GM21576 (cell line): Measurements from ENCODE around the gene DCTN4.

Experiments
- ATAC-seq: cut with Tn5 transposase; IDR thresholded peaks from one replicate; pipeline ENCODE4 v1.9.1; 2021; ENCODE audit warnings: mild to moderate bottlenecking, moderate library complexity; ENCODE audit not compliant: unreplicated experiment

The DCTN4 gene

GRCh38 chr5:150672237-150672883, 86.5 kb downstream of the DCTN4 start:
- ATAC-seq, result no peak

DNA sequence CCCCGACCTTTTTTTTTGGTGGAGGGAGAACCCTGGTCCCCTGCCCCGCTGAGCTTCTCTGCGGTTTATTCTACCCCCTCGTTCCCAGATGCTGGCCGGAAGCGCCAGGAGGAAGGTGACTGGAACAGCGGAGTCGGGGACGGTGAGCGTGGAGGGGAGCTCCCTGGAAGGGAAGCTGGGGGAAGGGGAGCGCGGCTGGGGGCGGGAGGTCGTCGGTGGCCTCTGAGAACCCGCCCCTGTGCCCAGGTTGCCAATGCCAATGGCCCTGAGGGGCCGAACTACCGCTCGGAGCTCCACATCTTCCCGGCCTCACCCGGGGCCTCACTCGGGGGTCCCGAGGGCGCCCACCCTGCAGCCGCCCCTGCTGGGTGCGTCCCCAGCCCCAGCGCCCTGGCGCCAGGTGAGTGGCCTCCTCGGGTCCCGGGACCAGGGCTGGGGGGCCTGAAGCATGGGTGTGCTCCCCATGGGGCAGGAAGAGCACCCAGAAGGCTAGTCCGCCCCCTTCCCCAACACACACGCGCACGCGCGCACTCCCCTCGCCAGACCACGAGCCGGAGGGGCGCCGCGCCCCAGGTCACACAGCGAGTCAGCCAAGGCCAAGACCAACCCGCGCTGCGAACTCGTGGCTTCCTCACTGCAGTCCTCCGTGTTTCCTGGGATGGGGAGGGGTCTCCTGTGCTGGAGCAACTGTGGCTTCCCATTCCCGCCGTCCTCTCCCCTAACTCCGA, 87.1 kb downstream of the DCTN4 start:
- ATAC-seq, result no peak

DNA sequence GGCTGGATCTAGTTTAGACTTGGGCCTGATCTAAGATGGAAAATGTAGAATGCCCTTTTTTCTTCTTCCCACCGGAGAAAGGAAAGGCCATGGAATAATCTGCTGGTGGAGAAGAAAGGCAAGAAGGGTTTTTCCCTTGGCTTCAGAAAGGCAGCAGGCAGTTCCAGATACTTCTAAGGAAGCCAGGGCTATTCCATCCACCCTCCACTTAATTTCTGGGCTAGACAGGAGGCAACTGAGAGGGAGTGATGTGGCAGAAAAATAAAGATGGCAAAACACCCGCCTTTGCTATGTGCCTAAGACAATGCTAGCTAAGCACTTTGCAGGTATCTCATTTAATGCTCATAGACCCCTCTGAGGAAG, 87.9 kb downstream of the DCTN4 start:
- ATAC-seq, result no peak

DNA sequence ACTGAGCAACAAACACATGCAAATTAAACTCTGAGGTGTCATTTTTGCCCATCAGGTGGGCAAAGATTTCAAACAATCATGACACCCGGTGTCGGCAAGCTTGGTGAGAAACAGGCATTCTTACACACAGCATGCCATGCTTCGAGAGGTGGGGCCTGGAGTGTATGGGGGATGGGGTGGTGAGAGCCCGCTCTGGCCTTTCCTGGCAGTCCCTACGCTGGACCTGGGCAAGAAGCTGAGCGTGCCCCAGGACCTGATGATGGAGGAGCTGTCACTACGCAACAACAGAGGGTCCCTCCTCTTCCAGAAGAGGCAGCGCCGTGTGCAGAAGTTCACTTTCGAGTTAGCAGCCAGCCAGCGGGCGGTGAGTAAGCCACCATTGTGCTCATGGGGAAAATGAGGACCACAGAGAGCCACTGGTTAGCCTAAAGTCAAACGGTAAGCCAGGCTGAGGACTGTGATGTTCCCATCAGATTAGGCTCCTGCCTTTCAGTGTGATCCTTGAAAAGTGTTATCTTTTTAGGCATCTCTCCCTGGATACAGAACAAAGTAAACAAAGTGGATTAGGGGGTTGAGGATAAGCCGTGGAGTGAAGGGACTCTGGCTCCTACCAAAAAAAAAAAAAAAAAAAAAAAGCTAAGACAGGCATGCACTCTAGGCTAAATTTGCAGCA, 88.4 kb downstream of the DCTN4 start:
- ATAC-seq, result no peak

GRCh38 chr5:150665044-150665443, 93.8 kb downstream of the DCTN4 start:
- ATAC-seq, result no peak

- no peak for ATAC-seq
These were observed 94.9 kb downstream of the DCTN4 start for GRCh38 chr5:150663936-150664335.

- ATAC-seq, result no peak
These were observed 95.9 kb downstream of the DCTN4 start for GRCh38 chr5:150662731-150663516.

DNA sequence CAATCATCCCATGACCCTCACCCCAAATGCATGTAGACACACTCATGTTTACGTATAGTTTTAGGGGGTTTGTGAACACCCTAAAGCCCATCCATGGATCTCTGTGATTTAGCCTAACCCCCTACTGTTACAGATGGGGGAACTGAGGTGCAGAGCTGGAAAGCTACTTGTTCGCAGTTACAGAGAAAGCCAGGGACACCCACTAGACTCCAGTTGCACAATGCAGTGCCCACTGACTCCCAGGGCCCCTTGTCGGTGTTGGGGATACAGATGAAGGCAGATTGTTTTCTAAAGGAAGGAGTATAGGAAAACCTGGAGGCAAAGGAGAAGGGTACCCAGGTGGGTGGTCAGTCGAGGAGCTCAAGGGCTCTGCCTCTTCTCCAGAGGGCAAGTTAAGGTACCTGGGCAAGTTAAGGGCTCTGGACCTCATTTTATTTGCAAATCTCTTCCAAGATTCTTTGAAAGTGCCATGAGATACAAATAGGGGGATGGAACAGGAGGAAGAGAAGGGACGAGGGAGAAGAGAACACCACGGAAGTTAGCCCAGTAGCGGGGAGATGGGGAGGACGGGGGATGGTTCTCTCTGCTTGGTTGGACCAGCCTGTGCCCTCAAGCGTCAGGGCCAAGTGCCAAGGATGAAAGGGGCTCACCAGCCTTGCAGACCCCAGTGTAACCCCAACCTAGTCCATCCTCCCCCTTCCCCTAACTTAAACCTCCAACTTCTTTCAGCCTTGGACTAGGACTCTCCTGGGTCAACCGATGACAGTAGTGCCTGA, 96.8 kb downstream of the DCTN4 start:
- ATAC-seq, result no peak

GRCh38 chr5:150661086-150661485, 97.7 kb downstream of the DCTN4 start, which contains the start of gene MYOZ3:
Gene MYOZ3, plus strand, starts transcription at chr5:150661251. Its CDS starts 1,691 bp downstream, at chr5:150662942.
- no peak for ATAC-seq

- no peak for ATAC-seq
These were observed 98.5 kb downstream of the DCTN4 start for GRCh38 chr5:150660108-150660831.

DNA sequence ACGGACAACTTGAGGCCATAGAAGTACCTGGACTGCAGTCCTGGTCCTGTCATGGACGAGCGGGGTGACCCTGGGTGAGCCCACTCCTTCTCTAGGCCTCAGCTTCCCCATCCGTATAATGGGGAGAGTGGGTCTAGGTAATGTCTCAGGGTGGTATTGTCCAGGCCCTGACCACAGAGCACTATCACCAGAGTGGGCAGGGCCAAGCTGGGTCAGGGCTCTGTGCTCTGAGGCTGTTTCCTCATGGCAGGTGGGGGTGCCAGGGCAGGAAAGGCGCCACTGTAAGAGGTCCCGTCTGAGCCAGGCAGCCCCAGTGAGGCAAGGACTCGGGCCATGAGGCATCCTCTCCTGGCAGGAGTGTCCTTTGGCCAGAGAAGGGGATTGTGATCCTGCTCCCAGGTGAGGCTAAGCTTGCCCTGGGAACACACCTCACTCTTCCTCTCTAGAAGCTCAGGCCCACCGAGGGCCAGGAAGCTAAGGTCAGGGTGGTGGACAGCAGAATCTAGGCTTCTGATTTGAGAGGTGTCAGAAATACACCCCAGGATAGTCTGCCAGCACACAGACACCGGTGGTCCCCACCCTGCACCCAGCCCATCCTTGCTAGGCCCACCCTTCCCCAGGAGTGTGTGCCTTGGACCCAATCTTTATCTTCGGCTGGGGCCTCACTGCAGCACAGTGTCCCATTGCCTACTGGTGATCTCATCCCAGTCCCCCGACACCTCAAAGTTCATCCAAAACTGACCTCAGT, 99.3 kb downstream of the DCTN4 start:
- ATAC-seq, result no peak

DNA sequence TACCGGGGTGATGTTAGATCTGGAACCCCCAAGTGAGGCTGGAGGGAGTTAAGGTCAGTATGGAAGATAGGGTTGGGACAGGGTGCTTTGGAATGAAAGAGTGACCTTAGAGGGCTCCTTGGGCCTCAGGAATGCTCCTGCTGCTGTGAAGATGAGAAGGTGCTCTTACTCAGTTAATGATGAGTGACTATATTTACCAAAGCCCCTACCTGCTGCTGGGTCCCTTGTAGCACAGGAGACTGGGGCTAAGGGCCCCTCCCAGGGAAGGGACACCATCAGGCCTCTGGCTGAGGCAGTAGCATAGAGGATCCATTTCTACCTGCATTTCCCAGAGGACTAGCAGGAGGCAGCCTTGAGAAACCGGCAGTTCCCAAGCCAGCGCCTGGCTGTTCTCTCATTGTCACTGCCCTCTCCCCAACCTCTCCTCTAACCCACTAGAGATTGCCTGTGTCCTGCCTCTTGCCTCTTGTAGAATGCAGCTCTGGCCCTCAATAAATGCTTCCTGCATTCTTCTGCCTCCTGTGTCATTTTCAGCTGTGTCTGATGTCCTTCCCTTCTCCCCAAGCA, 100.0 kb downstream of the DCTN4 start:
- ATAC-seq, result no peak
